Smooth muscle cell (in vitro differentiated cells): Measurements from ENCODE around the gene AAMDC. TPM values are rescaled to one million over a fixed set of nuclear protein-coding genes. Genes with fewer than 3 reads are reported as not detected.

Source experiments
- DNase-seq: peaks from one replicate; lab custom pipeline; 2025; ENCODE audit not compliant: unreplicated experiment; lab: John Stamatoyannopoulos, UW
- H2AFZ ChIP-seq: fragments of 200-600 bp; sonication (generic); 2 replicates; pipeline ENCODE4 v1.6.0; 2016; ENCODE audit warnings: antibody characterized with exemption, low read depth, mild to moderate bottlenecking
- H3F3A ChIP-seq: fragments of 200-600 bp; sonication (generic); 2 replicates; pipeline ENCODE4 v1.6.0; 2017; ENCODE audit warnings: antibody characterized with exemption, low read depth
- H3K27ac ChIP-seq: fragments of 200-600 bp; sonication (generic); 2 replicates; pipeline ENCODE4 v1.5.1; 2016; ENCODE audit warnings: low read depth, mild to moderate bottlenecking
- H3K27me3 ChIP-seq: fragments of 200-600 bp; sonication (generic); 2 replicates; pipeline ENCODE4 v1.6.1; 2016; ENCODE audit warnings: low read depth, mild to moderate bottlenecking
- H3K36me3 ChIP-seq: fragments of 200-600 bp; sonication (generic); 2 replicates; pipeline ENCODE4 v1.5.1; 2016; ENCODE audit warnings: low read depth
- H3K4me1 ChIP-seq: fragments of 200-600 bp; sonication (generic); 2 replicates; pipeline ENCODE4 v1.5.1; 2016; ENCODE audit warnings: low read depth
- H3K4me2 ChIP-seq: fragments of 200-600 bp; sonication (generic); 2 replicates; pipeline ENCODE4 v1.6.0; 2016; ENCODE audit warnings: mild to moderate bottlenecking
- H3K4me3 ChIP-seq: fragments of 200-600 bp; sonication (generic); 2 replicates; pipeline ENCODE4 v1.5.1; 2016; ENCODE audit warnings: mild to moderate bottlenecking
- H3K79me2 ChIP-seq: fragments of 200-600 bp; sonication (generic); 2 replicates; pipeline ENCODE4 v1.6.0; 2016; ENCODE audit warnings: low read depth, mild to moderate bottlenecking
- H3K9ac ChIP-seq: fragments of 200-600 bp; sonication (generic); 2 replicates; pipeline ENCODE4 v1.6.0; 2016; ENCODE audit warnings: low read depth
- H3K9me3 ChIP-seq: fragments of 200-600 bp; sonication (generic); replicated peaks from 2 replicates; pipeline ENCODE4 v1.5.1; 2016; ENCODE audit warnings: low read depth
- H4K20me1 ChIP-seq: fragments of 200-600 bp; sonication (generic); 2 replicates; pipeline ENCODE4 v1.6.0; 2016; ENCODE audit warnings: low read depth
- CTCF ChIP-seq: fragments of 200-600 bp; sonication (generic); IDR thresholded peaks from 2 replicates; pipeline ENCODE4 v1.5.1; 2017; ENCODE audit warnings: borderline replicate concordance, mild to moderate bottlenecking, antibody characterized with exemption; ENCODE audit not compliant: insufficient read depth, poor library complexity, severe bottlenecking
- WGBS: methylation state at CpG from one replicate; pipeline ENCODE4 v1.1.7; 2016; ENCODE audit warnings: low lambda C conversion rate; 5-methylcytosine and 5-hydroxymethylcytosine counted together
- polyA plus RNA-seq: library from polyadenylated mRNA; unstranded; fragments of >200 nt; fragmentation: Nextera tagmentation; extraction: Ambion mirVana; gene quantifications from 2 replicates; pipeline ENCODE4 v1.2.1, GENCODE V29; 2016
- total RNA-seq: library from RNA; depleted of rRNA; stranded (reverse); fragments of >200 nt; gene quantifications from 2 replicates; pipeline ENCODE4 v1.2.3, GENCODE V29; 2014

AAMDC gene
- total and polyA plus RNA-seq, 2 experiments from 2014 or later, result 24.2 to 76.3 TPM

- Histone ChIP-seq H3K27me3 (no peaks in the 10 kb centered on the region), H3K4me3 (no peak overlapping the region), H3K4me1 (no peaks in the 10 kb centered on the region), H3K9me3 (no peaks in the 10 kb centered on the region), H3F3A (no peaks in the 10 kb centered on the region), H3K36me3 (no peaks in the 10 kb centered on the region), H3K27ac (no peak overlapping the region), H3K4me2 (no peak overlapping the region), H3K79me2 (peaks cover 96% of the 10 kb centered on the region), H3K9ac (no peak overlapping the region), H4K20me1 (peaks cover 98% of the 10 kb centered on the region), H2AFZ (no peak overlapping the region)
- 96% methylated on average over 4 of the region's 4 CpGs for WGBS
- TF ChIP-seq CTCF, result no peak
- DNase-seq, result no peak
Observed at GRCh38 chr11:77791301-77791700, 29.6 kb upstream of the AAMDC start.

- TF ChIP-seq CTCF, result no peak
Observed at GRCh38 chr11:77793972-77794371, 27.0 kb upstream of the AAMDC start.

DNA sequence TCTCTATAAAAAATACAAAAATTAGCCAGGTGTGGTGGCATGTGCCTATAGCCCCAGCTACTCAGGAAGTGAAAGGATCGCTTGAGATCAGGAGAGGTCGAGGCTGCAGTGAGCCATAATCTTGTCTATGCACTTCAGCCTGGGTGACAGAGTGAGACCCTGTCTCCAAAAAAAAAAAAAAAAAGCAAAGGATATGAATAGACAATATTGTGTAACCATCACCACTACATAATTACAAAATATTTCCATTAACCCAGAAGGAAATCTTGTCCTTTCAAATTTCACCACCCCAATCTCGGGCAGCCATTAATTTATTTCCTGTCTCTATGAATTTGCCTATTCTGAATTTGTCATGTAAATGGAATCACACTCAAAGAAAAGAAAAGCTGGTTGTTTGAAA, 21.6 kb upstream of the AAMDC start:
- H3K4me2 ChIP-seq, result no peak overlapping the region
- H3K9me3 ChIP-seq, result no peaks in the 10 kb centered on the region
- no peak overlapping the region for H2AFZ ChIP-seq
- no peak overlapping the region for H3K9ac ChIP-seq
- H3K79me2 ChIP-seq, result peaks cover 92% of the 10 kb centered on the region
- no peaks in the 10 kb centered on the region for H3K27me3 ChIP-seq
- no peaks in the 10 kb centered on the region for H3K4me1 ChIP-seq
- no peak overlapping the region for H3K27ac ChIP-seq
- H3F3A ChIP-seq, result no peaks in the 10 kb centered on the region
- H3K4me3 ChIP-seq, result no peak overlapping the region
- peaks cover 99% of the 10 kb centered on the region for H4K20me1 ChIP-seq
- no peaks in the 10 kb centered on the region for H3K36me3 ChIP-seq
- 97% methylated on average over 3 of the region's 3 CpGs for WGBS
- TF ChIP-seq CTCF, result no peak
- DNase-seq, result no peak

More at GRCh38 chr11:77793972-77794371, 27.0 kb upstream of the AAMDC start:
- no peak for DNase-seq
- Histone ChIP-seq H3K27ac (no peak overlapping the region), H3K4me3 (no peak overlapping the region), H3K4me1 (no peaks in the 10 kb centered on the region), H4K20me1 (peaks cover 97% of the 10 kb centered on the region), H2AFZ (no peak overlapping the region), H3K9me3 (no peaks in the 10 kb centered on the region), H3K36me3 (no peaks in the 10 kb centered on the region), H3K79me2 (peaks cover 97% of the 10 kb centered on the region), H3F3A (no peaks in the 10 kb centered on the region), H3K9ac (no peak overlapping the region), H3K4me2 (no peak overlapping the region), H3K27me3 (no peaks in the 10 kb centered on the region)
- WGBS, result 97% methylated on average over 2 of the region's 2 CpGs

- TF ChIP-seq CTCF, result no peak
Observed at GRCh38 chr11:77800449-77800848, 20.5 kb upstream of the AAMDC start.

More at GRCh38 chr11:77800449-77800848, 20.5 kb upstream of the AAMDC start:
- no peak overlapping the region for H3K4me2 ChIP-seq
- H3K27ac ChIP-seq, result peak overlapping the region; percentile 38
- peaks cover 92% of the 10 kb centered on the region for H3K79me2 ChIP-seq
- no peaks in the 10 kb centered on the region for H3K36me3 ChIP-seq
- no peaks in the 10 kb centered on the region for H3K9me3 ChIP-seq
- H2AFZ ChIP-seq, result no peak overlapping the region
- no peak overlapping the region for H3K4me3 ChIP-seq
- no peaks in the 10 kb centered on the region for H3K27me3 ChIP-seq
- no peaks in the 10 kb centered on the region for H3K4me1 ChIP-seq
- H4K20me1 ChIP-seq, result peaks cover 98% of the 10 kb centered on the region
- no peak for DNase-seq
- H3F3A ChIP-seq, result no peaks in the 10 kb centered on the region
- H3K9ac ChIP-seq, result no peak overlapping the region
